Fibroblast of skin of scalp (primary cell): ENCODE data around the gene HYOU1.
"Not testable (repeated sequence)": the region's sequence is repeated elsewhere in the genome, so short reads cannot be mapped to it uniquely, and the experiment has no call there.

Experiments used
- DNase-seq: peaks from one replicate; pipeline ENCODE4 v3.0.0-alpha.2; 2013

HYOU1 gene

GRCh38 chr11:119018074-119018938 is 38.7 kb downstream of the HYOU1 start, which contains the start of the genes RPS25 and TRAPPC4:
TSS of gene RPS25 (minus strand) at chr11:119018343. CDS start at chr11:119018284, 59 bp downstream.
TSS of gene TRAPPC4 (plus strand) at chr11:119018766. CDS start at chr11:119018796, 30 bp downstream.
- peak; percentile 97 for DNase-seq

- DNase-seq: not testable (repeated sequence)
These were observed 39.6 kb downstream of the HYOU1 start for GRCh38 chr11:119017377-119017776.

- no peak for DNase-seq
These were observed 40.6 kb downstream of the HYOU1 start for GRCh38 chr11:119016216-119017009.

- DNase-seq: no peak
These were observed 41.9 kb downstream of the HYOU1 start for GRCh38 chr11:119015054-119015611.

GRCh38 chr11:119014209-119014924 is 42.6 kb downstream of the HYOU1 start:
- no peak for DNase-seq

GRCh38 chr11:119012629-119013170 is 44.3 kb downstream of the HYOU1 start:
- no peak for DNase-seq

- no peak for DNase-seq
These were observed 45.4 kb downstream of the HYOU1 start for GRCh38 chr11:119011476-119012053.

GRCh38 chr11:119006656-119007055 is 50.3 kb downstream of the HYOU1 start:
- DNase-seq: no peak

GRCh38 chr11:119000906-119001305 is 56.1 kb downstream of the HYOU1 start:
- peak; percentile 25 for DNase-seq

- DNase-seq: peak; percentile 31
These were observed 58.2 kb downstream of the HYOU1 start for GRCh38 chr11:118998822-118999221.

GRCh38 chr11:118998388-118998717 is 58.7 kb downstream of the HYOU1 start:
- DNase-seq: no peak

- peak; percentile 87 for DNase-seq
These were observed 59.2 kb downstream of the HYOU1 start, which contains the start of gene CENATAC for GRCh38 chr11:118997627-118998387. TSS of gene CENATAC (plus strand) at chr11:118998138. CDS start at chr11:118998198, 60 bp downstream.

- peak; percentile 28 for DNase-seq
These were observed 59.9 kb downstream of the HYOU1 start for GRCh38 chr11:118996926-118997626.
